Stimulated activated CD8-positive, alpha-beta memory T cell treated with anti-CD3 and anti-CD28 coated beads, Interleukin-7, amount 100 ng/mL, for 1 hour (primary cell): Measurements from ENCODE around the gene FBXW8.

Experiments used
- DNase-seq, 2 donors: peaks; one replicate each; pipeline ENCODE4 v3.0.0-alpha.2; 2020; ENCODE audit warnings: low read depth in 2 of 2

The FBXW8 gene

DNA sequence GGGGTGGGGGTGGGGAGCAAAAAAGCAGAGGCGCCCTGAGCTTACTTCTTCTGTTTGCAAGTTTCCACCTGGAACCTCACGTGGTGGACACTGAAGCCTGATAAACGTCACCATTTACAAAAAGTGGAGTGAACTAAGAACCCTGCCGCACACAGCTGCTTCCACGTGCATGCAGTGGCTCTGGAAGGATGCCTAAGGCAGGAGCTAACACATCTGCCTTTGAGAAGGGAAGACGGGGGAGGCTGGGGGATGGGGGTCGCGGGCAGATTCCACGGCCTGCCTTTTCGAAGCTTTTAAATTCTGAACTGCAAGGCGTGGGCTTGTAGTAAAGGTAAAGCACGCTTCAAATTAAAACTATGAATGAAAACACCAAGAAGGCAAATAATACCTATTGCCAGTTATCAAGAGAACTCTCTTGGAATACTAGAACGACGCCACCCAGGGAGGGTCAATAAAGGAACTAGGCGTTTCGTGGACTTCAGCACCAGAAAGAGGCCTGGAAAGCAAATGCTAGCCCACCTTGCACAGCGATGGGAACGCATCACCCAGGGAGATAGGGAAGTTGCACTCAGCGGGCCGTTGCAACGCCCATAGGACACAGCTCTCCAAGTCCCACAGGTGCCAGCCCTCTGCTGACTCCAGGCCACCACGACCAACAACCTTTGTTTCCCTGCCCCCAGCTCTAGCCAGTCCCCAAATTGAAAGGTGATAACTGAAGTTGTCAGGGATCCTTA lies 126.7 kb downstream of the FBXW8 start:
- DNase-seq = no peak

DNA sequence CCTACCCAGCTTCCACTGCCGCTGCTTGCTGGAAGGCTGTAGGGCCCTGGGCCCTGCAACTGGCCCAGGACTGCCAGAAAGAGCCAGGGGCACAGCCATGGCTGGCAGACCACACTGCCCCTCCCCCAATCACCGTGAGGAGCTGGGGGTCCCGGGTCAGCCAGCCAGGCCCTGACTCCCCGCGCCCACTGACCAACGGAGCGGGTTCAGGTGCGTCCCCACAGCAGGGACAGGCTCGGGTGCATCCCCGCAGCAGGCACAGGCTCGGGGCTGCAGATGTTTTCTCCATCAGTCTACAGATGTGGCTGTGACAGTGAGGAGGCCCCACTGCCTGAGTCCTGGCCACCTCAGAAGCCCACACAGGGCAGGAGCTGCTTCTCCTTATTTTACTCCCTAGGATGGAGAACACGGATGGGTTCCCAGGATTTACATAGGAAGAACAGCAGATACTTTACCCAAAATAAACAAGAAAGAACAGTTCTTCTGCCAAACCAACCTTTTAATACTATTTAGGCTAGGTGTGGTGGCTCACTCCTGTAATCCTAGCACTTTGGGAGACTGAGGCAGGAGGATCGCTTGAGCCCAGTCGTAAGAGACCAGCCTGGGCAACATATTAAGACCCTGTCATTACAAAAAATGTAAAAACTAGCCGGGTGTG lies 127.4 kb downstream of the FBXW8 start:
- no peak for DNase-seq

DNA sequence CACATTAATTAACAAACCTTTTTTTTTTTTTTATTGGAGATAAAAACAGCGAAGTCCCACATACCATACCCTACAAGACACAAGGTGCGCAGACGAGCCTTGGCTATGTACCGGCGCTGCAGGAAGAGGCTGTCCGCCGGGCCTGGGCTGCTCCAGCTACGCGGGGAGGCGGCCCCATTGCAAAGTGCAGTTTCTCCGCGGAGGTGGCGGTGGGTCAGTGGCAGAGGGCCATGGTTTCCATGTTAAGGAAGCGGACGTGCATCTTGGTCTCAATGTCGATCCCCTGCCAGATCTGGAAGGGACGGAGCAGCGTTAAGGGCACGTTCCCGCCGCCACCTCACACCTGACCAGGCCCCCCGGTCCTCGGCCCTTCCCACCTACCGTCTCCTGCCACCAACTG lies 128.2 kb downstream of the FBXW8 start:
- DNase-seq = no peak

DNA sequence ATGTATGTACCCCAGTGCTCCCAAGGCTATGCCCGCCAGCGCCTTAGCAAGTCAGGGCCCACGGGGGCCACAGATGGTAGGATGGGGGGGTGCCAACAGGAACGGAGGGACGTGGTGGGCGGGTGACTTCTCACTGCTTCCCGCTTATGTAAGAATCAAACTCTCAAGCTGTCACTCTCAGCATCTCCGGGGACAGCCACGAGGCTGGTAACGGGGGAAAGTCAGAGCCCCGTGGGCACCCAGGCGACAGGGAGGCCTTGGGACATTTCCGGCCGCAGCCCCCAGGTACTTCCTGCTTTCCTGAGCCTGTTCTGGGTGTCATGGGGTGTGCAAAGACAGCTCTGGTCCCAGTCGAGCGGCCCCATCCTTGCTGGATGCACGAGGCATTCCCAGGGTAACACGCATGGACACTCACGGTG lies 129.2 kb downstream of the FBXW8 start:
- DNase-seq = no peak

DNA sequence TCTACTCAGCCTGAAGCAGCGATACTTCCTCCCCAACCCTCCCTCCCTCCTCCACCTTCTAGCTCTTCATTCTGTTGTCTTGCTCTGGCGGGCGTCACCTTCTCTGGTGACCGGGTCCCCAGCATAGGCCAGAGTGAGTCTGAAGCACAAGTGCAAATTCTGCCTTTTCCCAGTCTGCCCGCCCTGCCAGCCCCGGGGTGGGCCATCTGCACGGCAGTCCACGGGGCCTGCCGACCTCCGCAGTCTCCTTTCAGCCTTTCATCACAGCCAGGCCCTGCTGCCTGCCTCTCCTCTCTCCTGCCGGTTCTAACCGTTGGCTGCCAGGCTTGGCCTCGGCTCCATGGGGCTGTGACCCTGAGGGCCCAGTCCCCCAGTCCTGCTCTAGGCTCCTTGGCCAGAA lies 129.7 kb downstream of the FBXW8 start:
- DNase-seq = no peak

DNA sequence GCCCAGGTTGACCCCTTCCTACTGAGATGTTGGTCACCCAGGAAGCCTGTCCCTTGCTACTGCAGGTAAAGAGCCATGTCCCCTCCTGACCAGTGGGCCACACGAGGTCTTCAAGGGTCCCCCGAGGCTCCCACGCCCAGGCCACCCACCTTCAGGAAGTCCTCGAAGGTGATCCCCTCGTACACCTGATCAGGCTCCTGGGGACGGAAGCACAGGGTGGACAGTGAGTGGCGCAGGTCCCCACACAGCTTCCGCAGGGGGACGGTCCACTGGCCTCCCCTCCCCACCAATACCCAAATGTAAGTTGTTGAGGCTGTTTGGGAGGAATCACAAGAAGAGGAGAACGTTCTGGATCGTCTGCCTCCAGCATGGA lies 131.0 kb downstream of the FBXW8 start:
- DNase-seq = no peak

DNA sequence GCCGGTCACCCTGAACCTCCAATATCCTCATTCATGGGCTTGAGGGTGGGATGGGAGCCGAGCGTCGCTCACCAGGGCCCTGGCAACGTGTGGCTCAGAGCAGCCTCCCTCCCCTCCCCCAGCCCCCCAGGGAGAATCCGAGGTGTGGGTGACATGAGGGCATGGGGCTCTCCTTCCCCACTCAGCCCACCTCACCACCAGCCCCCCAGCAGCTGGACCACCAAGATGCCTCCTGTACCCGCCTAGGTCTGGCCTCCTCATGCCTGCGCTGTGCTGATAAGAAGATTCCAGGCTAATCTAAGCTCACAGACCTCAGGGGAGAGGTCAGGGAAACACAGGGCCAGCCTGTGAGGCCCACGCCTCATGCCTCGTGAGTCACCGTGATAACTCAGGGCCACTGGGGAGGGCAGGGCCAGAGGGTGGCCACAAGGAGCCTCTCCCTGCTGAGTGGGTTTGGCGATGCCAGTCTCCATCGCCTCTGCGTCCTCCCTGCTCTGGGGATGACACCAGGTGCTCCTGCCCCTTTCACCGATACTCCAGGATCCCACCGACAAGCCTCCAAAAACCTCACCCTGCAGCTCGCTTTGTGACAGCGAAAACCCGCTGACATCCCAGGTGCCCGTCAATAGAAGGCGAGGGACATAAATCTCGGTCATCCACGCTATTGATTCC lies 131.6 kb downstream of the FBXW8 start:
- DNase-seq = no peak

DNA sequence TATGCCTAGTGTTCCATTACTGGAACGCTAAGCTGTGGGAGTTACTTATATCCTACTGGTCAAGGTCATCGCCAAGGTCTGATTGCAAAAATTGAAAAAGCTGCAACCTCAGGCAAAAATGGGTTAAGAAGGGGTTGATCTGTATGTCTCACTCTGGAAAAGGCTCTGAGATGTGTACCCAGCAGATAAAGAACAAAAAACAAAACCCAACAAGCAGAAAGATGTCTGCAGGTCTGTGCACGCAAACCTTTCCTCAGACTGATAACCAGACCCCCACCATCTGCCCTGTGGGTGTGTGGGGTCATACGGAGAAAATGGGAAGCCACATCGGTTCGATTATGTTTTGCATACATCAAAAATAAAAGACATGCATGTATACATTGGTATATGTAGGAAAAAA lies 132.1 kb downstream of the FBXW8 start:
- no peak for DNase-seq

DNA sequence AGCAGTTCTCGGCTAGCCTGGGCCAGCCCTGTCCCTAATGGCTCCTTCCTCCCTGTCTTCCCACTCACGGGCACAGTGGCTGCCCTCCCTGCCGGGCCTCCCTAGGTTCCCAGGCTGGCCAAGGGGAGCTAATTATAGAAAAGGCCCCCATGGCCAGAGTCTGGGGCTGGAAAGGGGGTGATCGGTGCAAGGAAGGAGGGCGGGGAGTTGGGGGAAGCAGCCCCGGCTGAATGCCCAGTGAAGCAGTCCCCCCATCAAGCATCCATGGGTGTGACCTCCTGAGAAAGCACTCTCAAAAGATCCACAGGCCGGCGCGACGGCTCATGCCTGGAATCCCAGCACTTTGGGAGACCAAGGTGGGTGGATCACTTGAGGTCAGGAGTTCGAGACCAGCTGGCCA lies 133.6 kb downstream of the FBXW8 start:
- DNase-seq = no peak

DNA sequence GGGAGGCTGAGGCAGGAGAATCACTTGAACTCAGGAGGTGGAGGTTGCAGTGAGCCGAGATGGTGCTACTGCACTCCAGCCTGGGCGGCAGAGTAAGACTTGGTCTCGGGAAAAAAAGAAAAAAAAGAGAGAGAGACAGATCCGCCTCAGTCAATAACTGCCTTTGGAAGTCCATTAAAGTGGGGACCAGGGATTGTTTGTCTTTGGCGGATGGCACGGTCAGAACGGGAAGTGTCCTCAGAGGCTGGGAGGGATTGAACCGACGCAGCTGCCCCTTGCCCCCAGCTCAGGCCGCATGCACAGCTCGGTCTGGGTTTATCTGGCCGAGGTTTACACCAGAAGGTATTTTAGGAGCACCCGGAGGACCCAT lies 134.0 kb downstream of the FBXW8 start:
- DNase-seq = no peak

DNA sequence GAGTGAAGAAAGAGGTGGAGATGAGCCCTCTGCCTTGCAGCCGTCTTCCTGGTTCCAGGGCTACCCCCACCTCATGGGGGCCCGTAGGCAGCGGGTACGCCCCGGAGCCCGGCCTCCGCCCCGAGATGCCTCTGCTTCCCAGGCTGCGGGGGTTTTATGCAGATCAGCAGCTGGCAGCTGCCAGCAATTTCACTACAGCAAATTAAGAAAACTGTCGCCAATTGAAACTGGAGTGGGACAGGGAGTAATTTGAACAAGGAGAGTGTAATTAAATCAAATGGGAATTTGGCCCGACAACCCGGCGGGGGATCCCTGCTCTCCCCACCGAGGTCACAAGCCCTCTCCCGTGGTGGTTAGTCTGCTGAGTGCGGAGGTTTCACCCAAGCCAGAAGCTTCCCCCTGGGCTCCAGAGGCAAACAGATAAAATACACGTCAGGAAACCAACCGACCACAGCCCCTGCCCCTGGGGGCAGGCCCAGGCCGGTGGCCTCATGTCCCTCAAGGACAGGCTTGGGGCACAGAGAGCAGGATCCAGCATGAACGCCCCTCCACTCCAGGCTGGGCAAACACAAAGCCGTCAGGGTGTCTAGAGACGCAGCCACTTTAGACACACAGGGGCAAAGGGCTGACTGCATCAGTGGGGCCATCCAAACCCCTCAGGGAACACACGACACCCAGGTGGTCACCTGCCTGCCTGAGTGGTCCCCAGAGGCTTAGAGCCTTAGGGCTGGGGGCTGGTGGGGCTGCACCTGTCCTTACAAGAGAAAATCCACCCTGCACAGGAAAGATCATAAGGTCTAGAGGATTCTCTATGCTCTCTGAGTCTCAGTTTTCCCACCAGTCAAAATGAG lies 134.6 kb downstream of the FBXW8 start:
- DNase-seq = no peak

DNA sequence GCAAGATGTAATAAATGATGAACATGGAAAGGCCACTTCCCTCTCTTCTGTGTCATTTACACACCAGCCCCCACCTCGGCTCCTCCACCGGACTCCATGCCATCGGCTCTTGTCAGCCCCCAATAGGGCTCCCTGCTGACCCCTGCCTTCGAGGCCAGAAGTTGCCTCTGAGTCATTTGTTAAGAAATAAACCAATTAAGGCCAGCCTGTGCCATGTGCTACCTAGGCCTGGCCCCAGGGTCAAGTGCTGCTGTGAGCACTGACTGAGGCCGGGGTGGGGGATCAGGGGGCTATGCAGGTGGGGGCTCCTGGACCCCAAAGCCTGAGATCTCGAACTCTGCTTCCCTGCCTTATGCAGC lies 135.2 kb downstream of the FBXW8 start:
- DNase-seq = no peak

DNA sequence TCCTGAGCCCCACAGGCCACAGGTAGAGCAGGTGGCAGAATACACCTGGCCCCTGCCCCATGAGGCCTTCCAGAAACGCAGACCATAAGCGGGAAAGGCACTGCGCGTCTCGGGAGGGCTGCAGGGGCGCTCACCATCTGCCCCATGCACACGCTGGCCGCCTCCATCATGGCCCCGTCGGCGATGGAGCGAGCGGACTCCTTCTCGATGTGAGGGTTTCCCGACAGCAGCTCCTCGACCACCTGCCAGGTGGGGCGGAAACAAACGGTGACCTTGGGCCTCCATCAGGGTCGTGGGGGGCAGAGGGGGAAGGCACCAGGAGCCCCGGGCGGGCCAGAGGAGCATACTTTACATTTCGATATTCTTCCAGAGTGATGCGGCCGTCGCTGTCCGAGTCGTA lies 135.7 kb downstream of the FBXW8 start:
- DNase-seq = no peak

DNA sequence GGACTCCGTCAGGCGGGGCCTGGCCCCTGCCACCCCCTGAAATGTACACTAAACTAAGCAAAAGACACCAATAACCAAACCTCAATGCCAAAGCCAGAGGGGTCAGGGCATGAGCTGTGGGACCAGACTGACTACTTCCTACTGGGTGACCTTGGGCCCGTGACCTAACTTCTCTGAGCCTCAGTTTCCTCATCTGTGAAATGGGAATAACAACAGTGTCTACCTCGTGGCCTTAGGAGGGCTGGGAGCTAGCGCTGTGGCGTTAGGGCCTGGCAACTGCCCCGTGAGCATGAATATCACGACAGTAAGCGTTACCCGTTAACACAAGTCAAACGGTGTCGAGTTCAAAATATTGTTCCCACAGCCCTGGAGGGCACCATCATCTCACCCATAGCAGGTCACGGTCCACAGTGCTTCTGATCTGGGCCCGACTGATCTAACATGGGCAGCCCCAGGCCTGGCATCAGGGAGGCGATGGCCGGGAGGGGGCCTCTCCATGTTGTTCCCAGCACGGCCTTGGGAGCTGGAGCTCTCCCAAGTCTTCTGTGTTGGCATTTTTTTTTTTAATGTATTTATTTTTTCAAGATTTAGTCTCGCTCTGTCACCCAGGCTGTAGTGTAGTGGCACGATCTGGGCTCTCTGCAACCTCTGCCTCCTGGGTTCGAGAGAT lies 136.2 kb downstream of the FBXW8 start:
- no peak for DNase-seq

DNA sequence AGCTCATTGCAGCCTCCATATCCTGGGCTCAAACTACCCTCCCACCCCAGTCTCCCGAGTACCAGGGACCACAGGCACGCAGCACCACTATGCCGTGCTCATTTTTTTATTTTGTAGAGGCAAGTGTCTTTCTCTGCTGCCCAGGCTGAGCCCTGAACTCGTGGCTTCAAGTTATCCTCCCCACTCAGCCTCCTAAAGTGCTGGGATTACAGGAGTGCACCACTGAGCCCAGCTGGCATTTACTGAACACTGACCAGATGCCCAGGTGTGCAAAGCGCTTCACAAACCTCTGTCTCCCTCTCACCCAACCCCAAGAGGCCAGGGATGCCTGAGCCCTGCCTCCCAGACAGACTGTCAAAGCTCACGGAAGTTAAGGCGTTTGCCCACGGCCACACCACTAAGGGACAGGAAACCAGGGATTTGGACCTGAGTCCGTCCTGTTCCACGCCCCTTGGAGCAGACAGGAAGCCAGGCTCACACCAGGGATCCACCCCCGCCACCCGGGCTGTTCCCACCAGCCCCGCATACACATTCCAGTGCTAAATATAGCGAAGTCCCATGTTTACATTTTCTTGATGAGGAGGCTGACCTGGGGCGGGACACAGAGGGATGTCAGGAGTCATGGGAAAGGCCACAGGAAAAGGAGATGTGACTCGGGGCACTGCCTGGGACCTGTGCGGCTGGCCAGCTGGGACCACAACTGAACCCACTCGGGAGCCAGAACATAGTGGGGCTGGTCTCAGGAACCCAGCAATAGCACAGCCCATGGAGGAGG lies 137.2 kb downstream of the FBXW8 start:
- DNase-seq = no peak

DNA sequence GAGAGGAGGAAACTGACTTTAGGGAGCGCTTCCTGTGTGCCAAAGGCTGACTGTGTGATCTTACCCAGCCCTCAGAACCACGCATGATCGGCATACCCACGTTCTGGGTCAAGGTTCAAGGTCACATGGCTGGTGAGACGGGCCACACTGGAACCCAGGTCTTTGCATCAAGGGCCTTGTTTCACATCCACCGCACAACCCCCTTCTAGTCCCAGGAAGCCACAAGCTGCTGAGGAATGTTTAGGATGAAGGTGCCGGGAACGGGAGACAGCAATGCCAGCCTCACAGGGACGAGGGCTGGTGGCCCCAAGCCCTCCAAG lies 137.8 kb downstream of the FBXW8 start:
- DNase-seq = no peak

DNA sequence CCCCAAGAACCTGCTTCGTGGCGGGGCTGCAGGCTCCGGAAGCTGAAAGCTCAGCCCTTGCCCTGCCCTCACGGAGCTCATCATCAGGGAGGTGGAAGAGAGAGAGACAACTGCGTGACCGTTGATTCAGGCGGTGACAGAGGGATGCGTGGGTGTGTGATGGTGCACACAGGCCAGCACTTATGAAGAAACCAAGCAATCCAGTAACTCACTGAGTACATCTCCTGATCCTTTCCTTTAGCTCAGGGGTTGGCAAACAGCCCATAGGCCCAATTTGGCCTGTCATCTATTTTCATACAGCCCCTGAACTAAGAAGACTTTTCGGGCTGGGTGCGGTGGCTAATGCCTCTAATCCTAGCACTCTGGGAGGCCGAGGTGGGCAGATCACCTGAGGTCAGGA lies 138.5 kb downstream of the FBXW8 start:
- no peak for DNase-seq

DNA sequence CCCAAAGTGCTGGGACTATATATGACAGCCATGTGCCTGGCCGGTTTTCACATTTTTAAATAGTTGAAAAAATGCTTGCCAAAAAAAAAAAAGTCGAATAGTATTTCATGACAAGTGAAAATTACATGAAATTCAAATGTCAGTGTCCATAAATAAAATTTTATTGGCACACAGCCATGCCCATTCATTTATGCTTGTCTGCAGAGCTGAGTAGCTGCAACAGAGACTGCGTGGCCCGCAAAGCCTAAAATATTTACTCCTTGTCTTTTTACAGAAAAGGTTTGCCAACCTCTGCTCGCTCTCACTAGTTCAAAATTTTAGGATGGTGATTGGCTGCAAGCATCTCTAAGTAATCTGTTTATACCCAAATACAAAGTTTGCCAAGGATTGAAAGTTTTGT lies 139.3 kb downstream of the FBXW8 start:
- no peak for DNase-seq

DNA sequence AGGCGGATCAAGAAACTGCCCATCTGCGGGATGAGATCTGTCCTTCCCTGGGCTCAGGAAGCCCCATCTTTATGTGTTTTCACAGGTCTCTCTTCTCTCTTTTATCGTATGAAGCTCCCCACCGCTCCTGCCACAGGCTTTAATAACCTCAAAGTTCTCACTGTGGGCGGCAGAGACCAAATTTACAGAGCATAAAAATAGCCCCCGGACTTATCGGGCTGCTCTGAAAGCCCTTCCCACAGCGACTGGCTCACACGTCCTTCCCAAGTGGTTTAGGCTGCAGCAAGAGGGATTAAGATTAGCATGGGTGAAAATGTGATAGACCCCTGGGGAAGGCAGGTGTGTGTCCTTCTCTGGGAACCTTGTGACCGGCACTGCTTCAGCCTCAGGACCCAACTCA lies 140.6 kb downstream of the FBXW8 start:
- DNase-seq = no peak

DNA sequence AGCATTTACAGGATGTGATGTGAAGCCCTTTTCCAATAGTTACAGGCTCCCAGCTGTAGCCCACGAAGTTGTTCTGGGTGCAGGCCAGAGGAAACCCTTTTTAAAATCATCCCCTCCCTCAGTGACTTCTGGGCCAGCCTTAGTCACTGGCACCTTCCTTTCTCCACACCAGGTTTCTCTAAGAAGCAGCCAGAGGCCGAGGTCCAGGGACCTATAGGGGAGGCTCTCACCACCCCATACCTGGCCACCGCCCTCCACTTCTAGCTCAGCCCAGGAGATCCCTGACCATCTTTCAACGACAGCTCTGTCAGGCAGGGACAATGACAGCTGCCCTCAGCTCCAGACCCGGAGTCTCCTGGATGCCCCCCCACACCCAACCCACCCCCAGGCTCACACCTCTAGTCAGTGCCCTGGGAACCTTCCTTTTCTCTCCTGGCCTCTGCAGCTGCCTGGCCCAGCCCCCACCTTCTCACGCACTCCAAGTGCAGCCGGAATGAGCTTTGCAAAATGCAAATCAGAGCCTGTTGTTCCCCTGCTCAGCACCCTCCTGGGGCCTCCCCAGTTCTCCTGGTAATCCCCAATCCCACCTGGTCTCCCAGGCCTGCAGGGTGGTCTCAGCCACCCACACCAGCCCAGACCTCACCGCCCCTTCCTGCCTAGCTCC lies 141.8 kb downstream of the FBXW8 start:
- no peak for DNase-seq

DNA sequence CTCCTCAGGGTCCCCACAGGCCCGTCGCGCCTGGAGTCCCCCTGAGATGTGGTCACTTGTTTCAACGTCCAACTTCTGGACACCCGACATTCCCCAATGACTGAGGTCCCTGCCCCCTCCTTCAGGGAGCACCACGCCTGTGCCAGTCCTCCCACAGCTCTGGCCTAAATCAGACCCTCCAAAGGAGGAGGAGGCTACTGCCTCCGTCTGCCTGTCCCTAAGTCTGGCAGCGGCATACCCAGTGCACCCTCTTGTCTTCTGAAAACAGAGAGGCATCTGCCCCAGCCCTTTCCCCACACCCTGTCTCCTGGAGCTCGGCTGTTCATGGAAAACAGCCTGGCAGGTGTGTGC lies 142.3 kb downstream of the FBXW8 start:
- no peak for DNase-seq
